WTC11 (cell line): ENCODE measurements around the gene GIGYF2. TPM values are rescaled to one million over a fixed set of nuclear protein-coding genes. Genes with fewer than 3 reads are reported as not detected.
A peak's percentile ranks its signal among the peaks of the same experiment; 100 is the strongest.

Source experiments
- ATAC-seq: fragments of 200-7000 bp; cut with Tn5 transposase; 2 replicates; pipeline ENCODE4 v1.10.0; 2021; ENCODE audit warnings: mild to moderate bottlenecking, moderate library complexity
- CTCF ChIA-PET: fragments of 300-600 bp; sonication (Branson Sonifier 250); formaldehyde crosslinking; loops from one replicate; lab custom pipeline; 2021; ENCODE audit warnings: antibody characterized with exemption; lab: Charles Lee
- POLR2A ChIA-PET: fragments of 350-600 bp; sonication (Branson Sonifier 250); formaldehyde crosslinking; loops from one replicate; lab custom pipeline; 2021; ENCODE audit warnings: antibody characterized with exemption; lab: Charles Lee
- DNase-seq: peaks from one replicate; pipeline ENCODE4 v3.0.0; 2021; ENCODE audit warnings: low spot score
- H3K27ac Mint-ChIP-seq: 2 replicates; pipeline ENCODE4 v1.8.0; 2021; ENCODE audit warnings: mixed read lengths
- H3K27me3 Mint-ChIP-seq: 2 replicates; pipeline ENCODE4 v1.8.0; 2021; ENCODE audit warnings: low read depth, mild to moderate bottlenecking, moderate library complexity, mixed read lengths
- H3K36me3 Mint-ChIP-seq: 2 replicates; pipeline ENCODE4 v1.8.0; 2021; ENCODE audit warnings: mixed read lengths
- H3K4me1 Mint-ChIP-seq: 2 replicates; pipeline ENCODE4 v1.8.0; 2022; ENCODE audit warnings: mixed read lengths
- H3K4me3 Mint-ChIP-seq: 2 replicates; pipeline ENCODE4 v1.8.0; 2021; ENCODE audit warnings: mild to moderate bottlenecking, moderate library complexity, mixed read lengths
- H3K9me3 Mint-ChIP-seq: 2 replicates; pipeline ENCODE4 v1.8.0; 2021; ENCODE audit warnings: mixed read lengths
- E2F4 ChIP-seq: sonication (generic); formaldehyde crosslinking; IDR thresholded peaks from 2 replicates; pipeline ENCODE4 v1.8.1; 2022; ENCODE audit warnings: low read depth, mild to moderate bottlenecking, moderate library complexity, missing genetic modification reagents, borderline replicate concordance
- EMX1 ChIP-seq: fragments of 250-450 bp; sonication (Bioruptor Pico); IDR thresholded peaks from 2 replicates; pipeline ENCODE4 v1.8.0; 2021; ENCODE audit warnings: mild to moderate bottlenecking
- HMGA2 ChIP-seq: fragments of 250-450 bp; sonication (Bioruptor Pico); IDR thresholded peaks from 2 replicates; pipeline ENCODE4 v1.4.0; 2021; ENCODE audit warnings: mild to moderate bottlenecking, moderate library complexity
- IRF1 ChIP-seq: sonication (generic); formaldehyde crosslinking; IDR thresholded peaks from 2 replicates; pipeline ENCODE4 v1.8.0; 2023; ENCODE audit warnings: missing genetic modification reagents
- MAX ChIP-seq: sonication (generic); formaldehyde crosslinking; IDR thresholded peaks from 2 replicates; pipeline ENCODE4 v1.8.0; 2022; ENCODE audit warnings: mild to moderate bottlenecking, missing genetic modification reagents
- MYBL2 ChIP-seq: sonication (generic); formaldehyde crosslinking; IDR thresholded peaks from 2 replicates; pipeline ENCODE4 v1.8.1; 2023; ENCODE audit warnings: mild to moderate bottlenecking, moderate library complexity, missing genetic modification reagents
- NR2C2 ChIP-seq: sonication (generic); formaldehyde crosslinking; IDR thresholded peaks from 2 replicates; pipeline ENCODE4 v1.8.0; 2022; ENCODE audit warnings: mild to moderate bottlenecking, missing genetic modification reagents
- RELA ChIP-seq: sonication (generic); formaldehyde crosslinking; IDR thresholded peaks from 2 replicates; pipeline ENCODE4 v1.8.1; 2022; ENCODE audit warnings: missing genetic modification reagents, mild to moderate bottlenecking, borderline replicate concordance
- RORB ChIP-seq: fragments of 250-450 bp; sonication (Bioruptor Pico); IDR thresholded peaks from 2 replicates; pipeline ENCODE4 v1.9.0; 2021; ENCODE audit warnings: mild to moderate bottlenecking
- STAT6 ChIP-seq: sonication (generic); formaldehyde crosslinking; conservative IDR thresholded peaks from 2 replicates; pipeline ENCODE4 v1.8.1; 2023; ENCODE audit warnings: mild to moderate bottlenecking, low read depth, missing genetic modification reagents, moderate library complexity
- TEAD4 ChIP-seq: sonication (generic); formaldehyde crosslinking; IDR thresholded peaks from 2 replicates; pipeline ENCODE4 v1.8.0; 2022; ENCODE audit warnings: mild to moderate bottlenecking, missing genetic modification reagents
- USF2 ChIP-seq: sonication (generic); formaldehyde crosslinking; IDR thresholded peaks from 2 replicates; pipeline ENCODE4 v1.8.1; 2023; ENCODE audit warnings: mild to moderate bottlenecking, missing genetic modification reagents, moderate library complexity
- ZBTB43 ChIP-seq: sonication (generic); formaldehyde crosslinking; IDR thresholded peaks from 2 replicates; pipeline ENCODE4 v1.8.1; 2023; ENCODE audit warnings: mild to moderate bottlenecking, missing genetic modification reagents
- ZNF138 ChIP-seq: sonication (generic); formaldehyde crosslinking; conservative IDR thresholded peaks from 2 replicates; pipeline ENCODE4 v1.8.1; 2022; ENCODE audit warnings: mild to moderate bottlenecking, moderate library complexity, missing genetic modification reagents
- ZNF317 ChIP-seq: sonication (generic); formaldehyde crosslinking; IDR thresholded peaks from 2 replicates; pipeline ENCODE4 v1.8.1; 2023; ENCODE audit warnings: low read depth, mild to moderate bottlenecking, moderate library complexity, missing genetic modification reagents, borderline replicate concordance
- ZNF416 ChIP-seq: fragments of 250-450 bp; sonication (Bioruptor Pico); IDR thresholded peaks from 2 replicates; pipeline ENCODE4 v1.9.0; 2021; ENCODE audit warnings: mild to moderate bottlenecking, inconsistent platforms
- ZNF425 ChIP-seq: fragments of 250-450 bp; sonication (Bioruptor Pico); conservative IDR thresholded peaks from 2 replicates; pipeline ENCODE4 v1.9.0; 2021; ENCODE audit warnings: mild to moderate bottlenecking
- ZNF532 ChIP-seq: fragments of 250-450 bp; sonication (Bioruptor Pico); IDR thresholded peaks from 2 replicates; pipeline ENCODE4 v1.9.0; 2021; ENCODE audit warnings: mild to moderate bottlenecking, borderline replicate concordance
- total RNA-seq: library from RNA; stranded (reverse); gene quantifications from 3 replicates; pipeline ENCODE4 v1.2.3, GENCODE V29; 2021

Gene GIGYF2
- total RNA-seq, 1 experiment from 2014 or later: 53.1 TPM

- TF ChIP-seq STAT6 (CRISPR knock-in tag) (no peak), MAX (no peak), ZNF425 (CRISPR knock-in tag) (no peak)
These were observed 497 bp upstream of the GIGYF2 start (continued) for GRCh38 chr2:232696609-232697058.

- peak overlapping the region; percentile 78 for H3K27ac Mint-ChIP-seq
- DNase-seq: no peak
- no peaks in the 10 kb centered on the region for H3K27me3 Mint-ChIP-seq
- ChIA-PET POLR2A (interaction anchor here (0.7 kb wide), 1 partner anchor 112 kb away, joined by 4 read pairs; no protein-coding TSS in a partner anchor), CTCF (interaction anchor here (1.0 kb wide), 1 partner anchor 13 kb away, joined by 3 read pairs; no protein-coding TSS in a partner anchor)
- H3K4me1 Mint-ChIP-seq: peaks cover 33% of the 10 kb centered on the region
- ATAC-seq: no peak
- peak overlapping the region; percentile 98 for H3K4me3 Mint-ChIP-seq
- H3K9me3 Mint-ChIP-seq: 0 out of 2 replicates have a peak, but pooled peaks cover 3% of the 10 kb centered on the region
- TF ChIP-seq HMGA2 (no peak), IRF1 (CRISPR knock-in tag) (no peak), TEAD4 (CRISPR knock-in tag) (peak; percentile 52; the same call in 1 of the 2 replicates), USF2 (CRISPR knock-in tag) (no peak), E2F4 (no peak), MYBL2 (CRISPR knock-in tag) (no peak), ZBTB43 (CRISPR knock-in tag) (no peak), ZNF317 (CRISPR knock-in tag) (no peak), NR2C2 (CRISPR knock-in tag) (no peak), ZNF416 (CRISPR knock-in tag) (no peak), ZNF532 (CRISPR knock-in tag) (no peak), EMX1 (CRISPR knock-in tag) (no peak), RELA (CRISPR knock-in tag) (0 out of 2 replicates have a peak, but pooled peaks have one; percentile 1), RORB (no peak), ZNF138 (no peak)
- peaks cover 10% of the 10 kb centered on the region for H3K36me3 Mint-ChIP-seq
These were observed 628 bp downstream of the GIGYF2 start for GRCh38 chr2:232697807-232698110.
